B cell (primary cell): ENCODE data around the gene HEXIM2. TPM values are rescaled to one million over a fixed set of nuclear protein-coding genes. Genes with fewer than 3 reads are reported as not detected.

Experiments
- ATAC-seq: fragments of 200-7000 bp; cut with Tn5 transposase; one replicate; pipeline ENCODE4 v1.10.0; 2021; ENCODE audit warnings: low read depth, mild to moderate bottlenecking, moderate number of reproducible peaks, moderate library complexity
- CTCF ChIA-PET: fragments of 350-600 bp; sonication (Branson Sonifier 250); formaldehyde crosslinking; loops from one replicate; lab custom pipeline; 2021; ENCODE audit warnings: antibody characterized with exemption, inconsistent platforms; lab: Charles Lee
- POLR2A ChIA-PET: fragments of 350-600 bp; sonication (Branson Sonifier 250); formaldehyde crosslinking; loops from one replicate; lab custom pipeline; 2021; ENCODE audit warnings: antibody characterized with exemption; lab: Charles Lee
- DNase-seq: peaks from one replicate; pipeline ENCODE4 v3.0.0; 2013
- H2AFZ ChIP-seq: 2 replicates; pipeline ENCODE4 v1.6.1; 2012; ENCODE audit warnings: mild to moderate bottlenecking, low read depth, low read length; ENCODE audit not compliant: insufficient read depth, poor library complexity, severe bottlenecking
- H3K27ac ChIP-seq, 2 donors: 1 replicate in 1 of 2; 2 replicates in 1 of 2; pipeline ENCODE4 v1.5.1; 2012 to 2013; ENCODE audit warnings: low read length in 2 of 2, mild to moderate bottlenecking in 2 of 2, moderate library complexity in 1 of 2
- H3K27me3 ChIP-seq, 4 experiments: fragments of 200-600 bp in 1 of 4; sonication (generic) in 1 of 4; replicated peaks in 1 of 4; 1 replicate in 2 of 4; 2 replicates in 2 of 4; pipeline versions ENCODE4 v1.6.1 to v1.7.0; 2013 to 2016; ENCODE audit warnings: low read length in 3 of 4, mild to moderate bottlenecking in 2 of 4, mixed read lengths in 1 of 4, moderate library complexity in 1 of 4; ENCODE audit not compliant: insufficient read depth in 4 of 4, control insufficient read depth in 3 of 4; ENCODE audit errors: control extremely low read depth in 1 of 4
- H3K36me3 ChIP-seq, 2 experiments: replicated peaks in 1 of 2; 1 replicate in 1 of 2; 2 replicates in 1 of 2; pipeline versions ENCODE4 v1.6.1 to v1.7.1; 2013; ENCODE audit warnings: low read length in 1 of 2; ENCODE audit not compliant: insufficient read depth in 2 of 2, control insufficient read depth in 1 of 2; ENCODE audit errors: control extremely low read depth in 1 of 2, extremely low read depth in 1 of 2
- H3K4me1 ChIP-seq, 2 donors: fragments of 200-600 bp in 1 of 2; sonication (generic) in 1 of 2; 1 replicate in 1 of 2; 2 replicates in 1 of 2; pipeline versions ENCODE4 v1.5.1 to v1.6.1; 2013 to 2017; ENCODE audit warnings: low read length in 2 of 2; ENCODE audit not compliant: control insufficient read depth in 2 of 2, insufficient read depth in 2 of 2
- H3K4me2 ChIP-seq: replicated peaks from 2 replicates; pipeline ENCODE3; 2012; ENCODE audit warnings: mild to moderate bottlenecking, low read depth, low read length; ENCODE audit not compliant: poor library complexity, severe bottlenecking
- H3K4me3 ChIP-seq, 5 experiments: fragments of 200-600 bp in 1 of 5; sonication (generic) in 1 of 5; 1 replicate in 3 of 5; 2 replicates in 2 of 5; pipeline versions ENCODE4 v1.5.1 to v1.7.0; 2011 to 2016; ENCODE audit warnings: low read length in 4 of 5, mild to moderate bottlenecking in 4 of 5, low read depth in 2 of 5, control low read depth in 1 of 5, moderate library complexity in 1 of 5; ENCODE audit not compliant: insufficient read depth in 1 of 5; ENCODE audit errors: control extremely low read depth in 1 of 5, extremely low read depth in 1 of 5
- H3K79me2 ChIP-seq: fragments of 200-600 bp; sonication (generic); one replicate; pipeline ENCODE4 v1.6.0; 2016; ENCODE audit warnings: low read length; ENCODE audit not compliant: control insufficient read depth, insufficient read depth
- H3K9ac ChIP-seq: fragments of 200-600 bp; sonication (generic); 2 replicates; pipeline ENCODE4 v1.6.1; 2017; ENCODE audit warnings: mild to moderate bottlenecking, low read length, moderate library complexity
- H3K9me3 ChIP-seq, 3 donors: one replicate each; pipeline versions ENCODE4 v1.6.1 to v1.7.1; 2013; ENCODE audit warnings: low read length in 2 of 3; ENCODE audit not compliant: control insufficient read depth in 2 of 3, insufficient read depth in 1 of 3; ENCODE audit errors: control extremely low read depth in 1 of 3
- H4K20me1 ChIP-seq: 2 replicates; pipeline ENCODE4 v1.6.0; 2012; ENCODE audit warnings: mild to moderate bottlenecking, low read length; ENCODE audit not compliant: insufficient read depth, control insufficient read depth, poor library complexity, severe bottlenecking
- H3K27ac Mint-ChIP-seq: one replicate; pipeline ENCODE4 v1.8.0; 2021; ENCODE audit warnings: mixed read lengths
- H3K27me3 Mint-ChIP-seq: one replicate; pipeline ENCODE4 v1.8.0; 2021; ENCODE audit warnings: mixed read lengths
- H3K4me1 Mint-ChIP-seq: one replicate; pipeline ENCODE4 v1.8.0; 2021; ENCODE audit warnings: mixed read lengths
- H3K4me3 Mint-ChIP-seq: one replicate; pipeline ENCODE4 v1.8.0; 2021; ENCODE audit warnings: mixed read lengths
- H3K9me3 Mint-ChIP-seq: one replicate; pipeline ENCODE4 v1.8.0; 2022; ENCODE audit warnings: mixed read lengths; ENCODE audit not compliant: insufficient read depth
- EZH2 ChIP-seq: IDR thresholded peaks from 2 replicates; pipeline ENCODE4 v1.6.1; 2012; ENCODE audit warnings: borderline replicate concordance, low read depth, mild to moderate bottlenecking, moderate library complexity, low read length; ENCODE audit not compliant: insufficient read depth, poor library complexity, severe bottlenecking
- WGBS: methylation state at CpG from one replicate; pipeline ENCODE4 v1.1.5; 2013; ENCODE audit warnings: missing lambda C conversion rate; ENCODE audit not compliant: insufficient coverage; 5-methylcytosine and 5-hydroxymethylcytosine counted together
- intact Hi-C: fragments of 100-400 bp; cut with micrococcal nuclease; formaldehyde crosslinking; loops from one replicate; pipeline ENCODE4 v1.10.0; 2022
- polyA plus RNA-seq: library from polyadenylated mRNA; depleted of rRNA; stranded (reverse); fragments of >200 nt; gene quantifications from 2 replicates; pipeline ENCODE4 v1.2.3, GENCODE V29; 2012
- total RNA-seq, 2 donors: library from RNA; stranded (reverse); fragments of 120-200 nt in 1 of 2; gene quantifications; 1 replicate in 1 of 2; 2 replicates in 1 of 2; pipeline versions ENCODE4 v1.2.3 to v1.2.4, GENCODE V29; 2013 to 2022
- TF ChIP-seq, protein P1 (sequence below): fragments of 200-600 bp; IDR thresholded peaks from one replicate; pipeline ENCODE4 v1.8.0; 2022; ENCODE audit warnings: antibody characterized with exemption, mild to moderate bottlenecking

The HEXIM2 gene
- total and polyA plus RNA-seq, 2 donors (not counting 1 experiment from before 2014, with no cell fraction given), result 3.7 to 10.0 TPM

DNA sequence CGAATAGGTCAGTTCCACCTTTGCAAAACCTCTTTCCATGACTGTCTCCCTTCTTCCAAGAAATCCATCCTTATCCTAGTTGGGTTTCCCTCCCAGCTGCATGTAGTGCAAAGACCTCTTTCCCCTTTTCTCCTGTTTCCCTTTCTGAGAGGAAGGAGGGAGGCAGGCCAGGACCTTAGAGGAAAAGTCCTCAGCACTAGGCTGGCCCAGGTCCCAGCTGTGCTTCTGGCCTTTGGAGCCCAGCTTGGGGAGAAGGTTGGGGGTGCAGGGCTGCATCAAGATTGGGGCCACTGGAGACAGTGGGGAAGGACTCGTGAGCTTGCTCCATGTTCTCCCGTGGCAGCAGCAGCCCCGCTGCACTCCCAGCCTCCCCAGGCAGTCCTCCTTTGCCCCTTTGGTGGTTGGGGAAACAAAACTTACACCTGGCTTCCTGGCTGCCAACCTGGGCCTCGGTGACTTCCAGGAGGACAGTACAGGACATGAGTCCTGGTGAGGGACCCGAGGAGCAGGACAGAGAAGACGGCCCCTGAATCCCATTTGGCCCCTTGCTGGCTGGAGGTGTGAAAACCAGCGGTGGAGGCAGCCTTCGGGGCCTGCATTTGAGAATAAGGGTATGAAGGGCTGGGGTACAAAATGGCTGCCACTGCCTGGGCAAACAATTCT, 481 bp downstream of the HEXIM2 start:
- Mint-ChIP-seq H3K9me3 (no peaks in the 10 kb centered on the region), H3K4me3 (peak overlapping the region; percentile 95), H3K4me1 (peaks cover 35% of the 10 kb centered on the region), H3K27ac (peak overlapping the region; percentile 97), H3K27me3 (no peaks in the 10 kb centered on the region)
- peak overlapping the region; percentile 47 for H3K9ac ChIP-seq
- H2AFZ ChIP-seq, result peak overlapping the region; percentile 68
- TF ChIP-seq, protein P1, sequence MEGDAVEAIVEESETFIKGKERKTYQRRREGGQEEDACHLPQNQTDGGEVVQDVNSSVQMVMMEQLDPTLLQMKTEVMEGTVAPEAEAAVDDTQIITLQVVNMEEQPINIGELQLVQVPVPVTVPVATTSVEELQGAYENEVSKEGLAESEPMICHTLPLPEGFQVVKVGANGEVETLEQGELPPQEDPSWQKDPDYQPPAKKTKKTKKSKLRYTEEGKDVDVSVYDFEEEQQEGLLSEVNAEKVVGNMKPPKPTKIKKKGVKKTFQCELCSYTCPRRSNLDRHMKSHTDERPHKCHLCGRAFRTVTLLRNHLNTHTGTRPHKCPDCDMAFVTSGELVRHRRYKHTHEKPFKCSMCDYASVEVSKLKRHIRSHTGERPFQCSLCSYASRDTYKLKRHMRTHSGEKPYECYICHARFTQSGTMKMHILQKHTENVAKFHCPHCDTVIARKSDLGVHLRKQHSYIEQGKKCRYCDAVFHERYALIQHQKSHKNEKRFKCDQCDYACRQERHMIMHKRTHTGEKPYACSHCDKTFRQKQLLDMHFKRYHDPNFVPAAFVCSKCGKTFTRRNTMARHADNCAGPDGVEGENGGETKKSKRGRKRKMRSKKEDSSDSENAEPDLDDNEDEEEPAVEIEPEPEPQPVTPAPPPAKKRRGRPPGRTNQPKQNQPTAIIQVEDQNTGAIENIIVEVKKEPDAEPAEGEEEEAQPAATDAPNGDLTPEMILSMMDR, result no peak
- no peak for TF ChIP-seq EZH2
- peak overlapping the region; percentile 23 to 98 (median 57) for H3K4me3 ChIP-seq
- intact Hi-C loops, result no loop called here
- H3K27ac ChIP-seq, result no peak overlapping the region
- H3K27me3 ChIP-seq, result no peaks in the 10 kb centered on the region
- no peak for ATAC-seq
- 72% methylated on average over 9 of the region's 9 CpGs for WGBS
- POLR2A ChIA-PET, result interaction anchor here (1.0 to 6.9 kb wide), 6 partner anchors 10 to 101 kb away, joined by 4 to 246 read pairs (median 12); partner anchors contain the start of genes ACBD4, HEXIM1 and NMT1
- peaks cover 0 to 5% of the 10 kb centered on the region in 2 experiments for H3K36me3 ChIP-seq
- DNase-seq, result no peak
- H3K4me1 ChIP-seq, result peaks cover 19 to 28% of the 10 kb centered on the region in 2 donors
- no peaks in the 10 kb centered on the region for H4K20me1 ChIP-seq
- H3K4me2 ChIP-seq, result peak overlapping the region; percentile 82
- H3K79me2 ChIP-seq, result peaks cover 48% of the 10 kb centered on the region
- CTCF ChIA-PET, result interaction anchor here (0.8 to 10.5 kb wide), 10 partner anchors 10 to 267 kb away, joined by 3 to 198 read pairs (median 4); partner anchors contain the start of genes ACBD4 and HEXIM1
- no peaks in the 10 kb centered on the region for H3K9me3 ChIP-seq

DNA sequence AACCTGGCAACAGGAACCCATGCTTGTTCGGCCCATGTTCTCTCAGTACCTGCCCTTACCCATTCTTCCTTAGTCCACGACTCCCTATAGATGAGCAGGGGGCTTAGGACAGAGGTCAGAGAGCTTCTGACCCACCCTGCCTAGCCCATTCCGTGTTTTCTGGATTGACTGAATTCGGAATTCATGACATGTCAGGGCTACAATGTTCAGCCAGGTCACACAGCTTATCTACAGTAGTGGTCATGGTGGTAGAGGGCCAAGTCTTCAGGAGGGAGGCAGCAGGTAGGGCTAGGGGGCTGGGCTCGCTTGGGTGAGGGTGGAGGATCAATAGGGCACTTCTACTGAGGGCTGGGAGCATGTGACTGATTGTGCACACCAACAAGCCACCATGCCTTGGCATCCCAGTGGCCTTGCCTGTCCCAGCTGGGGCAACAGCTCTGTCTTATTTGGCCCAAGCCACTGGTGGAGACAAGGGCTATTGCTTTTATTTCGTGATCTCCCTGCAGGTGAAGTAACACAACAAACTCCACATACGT, 3.1 kb downstream of the HEXIM2 start:
- Mint-ChIP-seq H3K27ac (no peak overlapping the region), H3K4me3 (no peak overlapping the region), H3K4me1 (peaks cover 17% of the 10 kb centered on the region), H3K9me3 (no peaks in the 10 kb centered on the region), H3K27me3 (no peaks in the 10 kb centered on the region)
- ATAC-seq (no peak), DNase-seq (no peak)
- Histone ChIP-seq H3K36me3 (no peaks in the 10 kb centered on the region), H3K4me1 (peaks cover 9 to 11% of the 10 kb centered on the region in 2 donors), H3K4me3 (no peak overlapping the region), H3K9me3 (no peaks in the 10 kb centered on the region), H3K4me2 (no peak overlapping the region), H3K79me2 (peaks cover 22% of the 10 kb centered on the region), H3K9ac (no peak overlapping the region), H3K27ac (no peak overlapping the region), H4K20me1 (no peaks in the 10 kb centered on the region), H3K27me3 (no peaks in the 10 kb centered on the region), H2AFZ (no peak overlapping the region)
- WGBS, result 88% methylated on average over 5 of the region's 7 CpGs
- TF ChIP-seq, protein P1, result no peak
- POLR2A ChIA-PET, result interaction anchor here (1.3 kb wide), 1 partner anchor 20 kb away, joined by 3 read pairs; no protein-coding TSS in a partner anchor
- intact Hi-C loops, result no loop called here
- CTCF ChIA-PET, result interaction anchor here (0.6 to 10.5 kb wide), 3 partner anchors 12 to 29 kb away, joined by 5 to 198 read pairs (median 100); partner anchors contain the start of genes ACBD4 and HEXIM1
